Activated CD8-positive, alpha-beta memory T cell treated with anti-CD3 and anti-CD28 coated beads for 48 hours (primary cell): ENCODE data around the gene SASH1.

Experiments
- DNase-seq, 3 experiments: peaks; one replicate each; pipeline ENCODE4 v3.0.0-alpha.2; 2020; ENCODE audit warnings: low read depth in 2 of 3, low spot score in 2 of 3

The SASH1 gene

DNA sequence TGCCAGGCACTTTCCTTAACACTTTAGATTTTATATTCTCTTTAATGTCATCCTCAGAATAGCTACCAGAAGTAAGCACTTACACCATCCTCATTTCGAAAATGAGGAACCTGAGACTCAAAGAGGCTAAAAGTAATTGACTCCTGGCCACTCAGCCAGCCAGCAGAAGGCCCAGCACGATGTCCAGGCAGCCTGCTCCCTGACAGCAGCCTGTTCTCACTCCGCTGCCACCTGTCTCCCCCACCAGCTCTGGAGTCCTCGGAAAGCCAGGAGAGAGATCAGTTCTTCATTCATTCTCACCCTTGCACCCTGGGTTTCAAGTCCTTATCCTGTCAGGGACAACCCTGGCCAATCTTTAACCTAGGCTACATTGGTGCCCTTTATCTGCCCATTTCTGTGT is 174.0 kb downstream of the SASH1 start:
- no peak for DNase-seq

- no peak for DNase-seq
These were observed 174.8 kb downstream of the SASH1 start for GRCh38 chr6:148517470-148517869.

- no peak for DNase-seq
These were observed 176.0 kb downstream of the SASH1 start for GRCh38 chr6:148518511-148519156.

GRCh38 chr6:148520109-148520841 is 177.6 kb downstream of the SASH1 start:
- no peak for DNase-seq

GRCh38 chr6:148521158-148521557 is 178.5 kb downstream of the SASH1 start:
- no peak for DNase-seq

- DNase-seq: no peak
These were observed 178.9 kb downstream of the SASH1 start for GRCh38 chr6:148521586-148521985.

- DNase-seq: no peak
These were observed 180.4 kb downstream of the SASH1 start for GRCh38 chr6:148523048-148523447.

- no peak for DNase-seq
These were observed 180.9 kb downstream of the SASH1 start for GRCh38 chr6:148523551-148523950.

DNA sequence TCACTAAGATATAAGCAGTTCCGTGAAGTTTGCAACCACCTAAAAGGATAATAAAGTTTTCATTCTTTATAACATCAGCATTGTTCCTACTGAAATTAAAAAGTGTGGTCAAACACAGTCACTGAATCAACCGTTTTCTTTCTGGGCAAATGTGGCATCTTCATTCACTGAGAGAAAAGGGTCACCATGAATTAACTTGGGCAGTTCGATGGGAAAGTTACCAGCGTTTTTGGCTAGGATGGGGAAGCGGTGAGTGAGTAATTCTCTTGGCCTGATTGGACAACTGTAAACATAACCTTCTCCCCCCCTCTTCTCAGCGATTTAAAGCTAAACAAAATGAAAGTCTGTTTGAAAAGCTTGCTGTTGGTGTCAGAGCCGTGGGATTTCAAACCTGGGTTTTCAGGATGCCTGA is 181.8 kb downstream of the SASH1 start:
- no peak for DNase-seq

DNA sequence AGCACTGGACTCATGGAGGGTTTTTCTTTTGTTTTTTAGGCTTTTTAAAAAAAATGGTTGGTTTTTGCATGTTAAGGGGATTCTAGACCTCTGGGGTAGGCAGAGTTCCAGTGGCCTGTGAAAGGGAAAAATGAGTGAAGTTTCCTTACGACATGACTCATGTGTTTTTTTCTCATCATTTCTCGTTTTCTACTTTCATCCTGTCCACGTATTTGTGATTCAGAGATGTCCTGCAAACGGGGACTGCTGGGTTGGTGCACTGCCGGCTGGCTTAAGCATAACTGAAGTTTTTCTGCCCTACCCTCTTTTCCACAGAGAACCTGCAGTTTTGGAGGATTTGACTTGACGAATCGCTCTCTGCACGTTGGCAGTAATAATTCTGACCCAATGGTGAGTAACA is 182.3 kb downstream of the SASH1 start:
- DNase-seq: no peak

GRCh38 chr6:148525453-148525852 is 182.8 kb downstream of the SASH1 start:
- no peak for DNase-seq

DNA sequence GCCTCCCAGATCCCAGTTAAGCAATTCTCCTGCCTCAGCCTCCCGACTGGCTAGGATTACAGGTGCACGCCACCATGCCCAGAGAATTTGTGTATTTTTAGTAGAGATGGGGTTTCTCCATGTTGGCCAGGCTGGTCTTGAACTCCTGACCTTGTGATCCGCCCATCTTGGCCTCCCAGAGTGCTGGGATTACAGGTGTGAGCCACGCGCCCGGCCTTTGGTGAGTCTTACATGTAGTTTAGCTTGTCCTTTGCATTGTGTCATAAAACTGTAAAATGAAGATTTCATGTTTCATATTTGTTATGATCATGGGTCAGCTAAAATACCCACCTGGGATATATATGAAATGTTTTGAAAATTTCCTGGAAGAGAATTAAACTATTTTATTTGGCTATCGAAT is 183.5 kb downstream of the SASH1 start:
- no peak for DNase-seq

GRCh38 chr6:148528292-148528691 is 185.7 kb downstream of the SASH1 start:
- DNase-seq: no peak

- DNase-seq: no peak
These were observed 186.4 kb downstream of the SASH1 start for GRCh38 chr6:148529010-148529409.

DNA sequence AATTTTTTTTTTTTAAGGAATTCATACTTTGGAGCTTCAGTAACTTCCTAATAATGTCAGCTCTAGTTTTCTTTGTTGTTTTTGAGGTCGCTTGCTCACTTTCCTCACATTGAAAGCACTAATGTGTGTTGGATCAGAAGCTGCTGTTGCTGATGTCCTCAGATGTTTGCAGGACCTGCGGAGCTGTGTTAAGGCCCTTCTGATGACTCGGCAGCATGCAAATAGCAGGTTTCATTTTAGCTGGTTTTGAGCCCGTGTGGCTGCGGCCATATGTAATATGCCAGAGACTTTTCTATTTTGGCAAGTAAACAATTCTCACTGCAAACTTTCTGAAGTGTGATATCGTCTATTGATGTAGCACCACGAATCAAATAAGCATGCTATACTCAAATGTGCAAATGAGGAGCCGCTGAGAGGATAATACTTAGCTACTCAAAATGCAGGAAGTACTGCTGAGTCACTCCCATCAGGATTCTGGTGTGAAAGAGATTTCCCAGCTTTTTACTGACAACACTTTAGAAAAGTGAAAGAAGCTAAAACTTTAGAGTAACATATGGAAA is 187.8 kb downstream of the SASH1 start:
- no peak for DNase-seq

DNA sequence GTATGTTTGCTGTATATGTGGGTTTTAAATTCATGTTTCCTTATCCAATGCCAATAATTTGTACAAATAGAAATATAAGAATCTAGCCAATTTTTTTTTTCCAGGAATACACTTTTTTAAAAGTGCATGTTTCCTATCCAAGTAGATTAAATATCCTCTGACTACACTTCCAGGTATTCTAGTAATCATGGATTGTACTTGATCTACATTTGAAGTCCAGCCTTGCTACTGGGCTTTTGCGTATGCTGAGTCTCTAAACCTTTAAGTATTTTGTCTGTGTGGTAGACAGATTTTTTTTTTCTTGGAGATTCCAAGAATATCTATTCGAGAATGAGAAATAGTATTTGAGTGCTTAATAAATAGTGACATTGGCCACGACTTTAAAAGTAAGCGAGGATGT is 188.3 kb downstream of the SASH1 start:
- DNase-seq: no peak

DNA sequence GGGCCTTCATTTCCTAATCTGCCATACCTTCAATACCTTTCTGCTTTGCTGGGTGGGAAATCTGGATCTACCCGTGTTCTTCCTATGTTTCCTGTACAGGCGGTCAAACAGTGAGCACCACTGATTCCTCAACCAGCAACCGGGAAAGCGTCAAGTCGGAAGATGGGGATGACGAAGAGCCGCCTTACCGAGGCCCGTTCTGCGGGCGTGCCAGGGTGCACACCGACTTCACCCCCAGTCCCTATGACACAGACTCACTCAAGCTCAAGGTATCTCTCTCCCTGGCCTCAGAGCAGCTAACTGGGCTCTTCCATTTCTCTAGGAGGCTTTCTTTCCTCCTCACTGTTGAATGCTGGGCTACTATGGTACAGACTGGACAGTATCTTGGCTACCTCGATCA is 190.1 kb downstream of the SASH1 start:
- no peak for DNase-seq

- DNase-seq: no peak
These were observed 190.9 kb downstream of the SASH1 start for GRCh38 chr6:148533309-148534107.

DNA sequence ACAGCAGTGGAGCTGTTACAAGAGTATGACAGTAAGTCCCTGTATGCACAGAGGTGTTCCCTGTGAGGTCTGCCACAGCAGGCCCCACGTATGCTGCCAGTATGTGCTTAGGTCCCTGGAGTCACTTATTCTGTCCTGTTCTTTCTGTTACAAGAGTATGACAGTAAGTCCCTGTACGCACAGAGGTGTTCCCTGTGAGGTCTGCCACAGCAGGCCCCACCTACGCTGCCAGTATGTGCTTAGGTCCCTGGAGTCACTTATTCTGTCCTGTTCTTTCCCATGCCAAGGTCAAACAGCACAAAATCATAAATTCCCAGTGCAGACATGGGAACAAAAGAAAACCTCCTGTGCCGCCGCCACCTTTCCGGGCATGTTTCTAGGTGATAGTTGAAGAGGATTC is 192.2 kb downstream of the SASH1 start:
- no peak for DNase-seq

- no peak for DNase-seq
These were observed 192.7 kb downstream of the SASH1 start for GRCh38 chr6:148535381-148535780.

DNA sequence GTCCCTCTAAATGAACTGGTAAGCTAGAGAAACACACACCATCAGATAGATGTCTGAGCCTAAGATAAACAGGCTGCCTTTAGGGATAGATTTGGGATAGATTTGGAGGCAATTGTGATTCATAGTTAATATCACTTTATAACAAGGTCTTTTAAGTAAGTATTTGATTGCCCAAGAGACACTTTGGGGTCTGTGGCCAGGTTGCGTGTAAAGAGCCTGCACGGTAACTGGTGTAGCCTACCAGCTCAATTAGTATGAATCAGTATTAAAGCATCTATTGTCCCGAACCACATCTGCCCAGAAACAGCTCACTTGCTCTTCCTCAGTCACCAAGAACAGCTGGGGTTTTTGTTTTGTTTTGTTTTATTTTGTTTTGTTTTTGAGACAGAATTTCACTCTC is 193.3 kb downstream of the SASH1 start:
- DNase-seq: no peak
